Stimulated activated CD4-positive, alpha-beta T cell treated with anti-CD3 and anti-CD28 coated beads, Interleukin-15, amount 100 ng/mL, for 24 hours (primary cell): ENCODE results near the gene ESRRA.
A peak's percentile ranks its signal among the peaks of the same experiment; 100 is the strongest.

Experiments used
- DNase-seq: peaks from one replicate; pipeline ENCODE4 v3.0.0-alpha.2; 2020

ESRRA gene

GRCh38 chr11:64275031-64275800 is 30.1 kb upstream of the ESRRA start:
- no peak for DNase-seq

GRCh38 chr11:64275841-64276240 is 29.5 kb upstream of the ESRRA start:
- no peak for DNase-seq

- no peak for DNase-seq
Observed at GRCh38 chr11:64276653-64277431, 28.5 kb upstream of the ESRRA start.

- DNase-seq = no peak
Observed at GRCh38 chr11:64278576-64279190, 26.6 kb upstream of the ESRRA start.

- DNase-seq = no peak
Observed at GRCh38 chr11:64281957-64282770, 23.2 kb upstream of the ESRRA start.

GRCh38 chr11:64283092-64283491 is 22.2 kb upstream of the ESRRA start:
- no peak for DNase-seq

GRCh38 chr11:64284048-64284961 is 21.0 kb upstream of the ESRRA start, which contains the start of gene BAD:
TSS of gene BAD (minus strand) at chr11:64284665. CDS start at chr11:64284368, 297 bp downstream.
- peak; percentile 96 for DNase-seq

- peak; percentile 93 for DNase-seq
Observed at GRCh38 chr11:64284962-64285884, 20.1 kb upstream of the ESRRA start, which contains the start of gene GPR137. TSS of gene GPR137 (plus strand) at chr11:64285848. CDS start at chr11:64286525, 677 bp downstream.

- DNase-seq = no peak
Observed at GRCh38 chr11:64285885-64286800, 19.2 kb upstream of the ESRRA start.

- no peak for DNase-seq
Observed at GRCh38 chr11:64286801-64287159, 18.5 kb upstream of the ESRRA start.

- no peak for DNase-seq
Observed at GRCh38 chr11:64287676-64288352, 17.5 kb upstream of the ESRRA start.

- DNase-seq = no peak
Observed at GRCh38 chr11:64288353-64288750, 17.0 kb upstream of the ESRRA start.

- DNase-seq = no peak
Observed at GRCh38 chr11:64289002-64289564, 16.2 kb upstream of the ESRRA start.

GRCh38 chr11:64290352-64291261 is 14.7 kb upstream of the ESRRA start:
- no peak for DNase-seq

- no peak for DNase-seq
Observed at GRCh38 chr11:64291262-64291751, 14.0 kb upstream of the ESRRA start, which contains the start of gene KCNK4. TSS of gene KCNK4 (plus strand) at chr11:64291302. CDS start at chr11:64293019, 1,717 bp downstream.

GRCh38 chr11:64291752-64292459 is 13.4 kb upstream of the ESRRA start:
- DNase-seq = peak; percentile 31
